Sigmoid colon (tissue), 7 donors: ENCODE results near the gene TUBGCP2. TPM values are rescaled to one million over a fixed set of nuclear protein-coding genes. Genes with fewer than 3 reads are reported as not detected.

Experiments used
- DNase-seq: peaks from one replicate; pipeline ENCODE4 v3.0.0-alpha.2; 2019
- H3K27ac ChIP-seq, 4 donors: fragments of 200-600 bp; sonication (generic); one replicate each; pipeline ENCODE4 v1.5.1; 2016 to 2019; ENCODE audit warnings: mild to moderate bottlenecking in 1 of 4
- H3K27me3 ChIP-seq, 3 donors: fragments of 200-600 bp; sonication (generic); one replicate each; pipeline ENCODE4 v1.5.1; 2019; ENCODE audit warnings: mild to moderate bottlenecking in 1 of 3
- H3K36me3 ChIP-seq, 4 donors: fragments of 200-600 bp; sonication (generic); one replicate each; pipeline ENCODE4 v1.5.1; 2016 to 2019
- H3K4me1 ChIP-seq, 4 donors: fragments of 200-600 bp; sonication (generic); one replicate each; pipeline ENCODE4 v1.5.1; 2017 to 2019
- H3K4me3 ChIP-seq, 4 donors: fragments of 200-600 bp; sonication (generic); one replicate each; pipeline ENCODE4 v1.5.1; 2017 to 2019; ENCODE audit warnings: mild to moderate bottlenecking in 2 of 4, moderate library complexity in 1 of 4
- H3K9me3 ChIP-seq, 4 donors: fragments of 200-600 bp in 3 of 4; sonication (generic) in 3 of 4; one replicate each; pipeline versions ENCODE4 v1.5.1 to v1.6.1; 2013 to 2019
- CTCF ChIP-seq, 4 experiments: fragments of 450-650 bp in 3 of 4; fragments of 200-600 bp in 1 of 4; IDR thresholded peaks; one replicate each; pipeline ENCODE4 v1.5.1; 2016 to 2019; ENCODE audit warnings: antibody characterized with exemption in 4 of 4, mild to moderate bottlenecking in 3 of 4, moderate library complexity in 2 of 4
- EP300 ChIP-seq, 4 donors: sonication (generic); formaldehyde crosslinking; IDR thresholded peaks; one replicate each; pipeline ENCODE4 v1.6.1; 2017; ENCODE audit warnings: antibody characterized with exemption in 4 of 4
- POLR2A ChIP-seq, 2 donors: fragments of 450-650 bp; IDR thresholded peaks; one replicate each; pipeline ENCODE4 v1.6.1; 2016; ENCODE audit warnings: antibody characterized with exemption in 2 of 2, mild to moderate bottlenecking in 2 of 2, moderate library complexity in 2 of 2
- POLR2AphosphoS5 ChIP-seq, 4 donors: sonication (generic); formaldehyde crosslinking; IDR thresholded peaks; one replicate each; pipeline ENCODE4 v1.6.1; 2017; ENCODE audit warnings: antibody characterized with exemption in 4 of 4
- WGBS, 2 donors: extraction: QIAGEN DNeasy Blood & Tissue Kit; methylation state at CpG; one replicate each; pipeline ENCODE4 v1.1.7; 2013; 5-methylcytosine and 5-hydroxymethylcytosine counted together
- intact Hi-C: fragments of 100-400 bp; cut with DNase I; formaldehyde crosslinking; loops from one replicate; pipeline ENCODE4 v1.15.1; 2023
- polyA plus RNA-seq, 3 donors: library from polyadenylated mRNA; stranded (reverse); fragments of 200-250 nt; gene quantifications; one replicate each; pipeline ENCODE4 v1.2.3, GENCODE V29; 2013
- total RNA-seq, 4 donors: library from RNA; depleted of rRNA; stranded (reverse); fragments of >200 nt; gene quantifications; one replicate each; pipeline ENCODE4 v1.1.0, GENCODE V29; 2016
- donor health status: healthy with polysubstance abuse.
- donor health status: Bipolar disorder and iron deficiency.
- donor health status: healthy.

The TUBGCP2 gene
- total and polyA plus RNA-seq, 7 donors = 13.8 to 51.1 (median 27.2) TPM

GRCh38 chr10:133328358-133329343, 20.0 kb upstream of the TUBGCP2 start:
- Histone ChIP-seq H3K4me1 (peaks cover 0 to 31% (median 25%) of the 10 kb centered on the region in 4 donors), H3K4me3 (no peak overlapping the region), H3K9me3 (no peaks in the 10 kb centered on the region), H3K27ac (no peak overlapping the region), H3K27me3 (peaks cover 41 to 91% (median 70%) of the 10 kb centered on the region in 3 donors), H3K36me3 (no peaks in the 10 kb centered on the region)
- intact Hi-C loops = loop anchor here (1.0 to 5.0 kb wide), 2 partner anchors 64 to 192 kb away; partner anchors contain the start of gene MTG1
- TF ChIP-seq POLR2AphosphoS5 (IDR thresholded peaks at IDR 0.05) (no peak), CTCF (IDR thresholded peaks at IDR 0.05) (no peak), EP300 (IDR thresholded peaks at IDR 0.05) (no peak), POLR2A (IDR thresholded peaks at IDR 0.05) (no peak)
- 52 to 79% methylated on average over 15 of the region's 15 CpGs for WGBS, 2 donors
- DNase-seq = no peak

DNA sequence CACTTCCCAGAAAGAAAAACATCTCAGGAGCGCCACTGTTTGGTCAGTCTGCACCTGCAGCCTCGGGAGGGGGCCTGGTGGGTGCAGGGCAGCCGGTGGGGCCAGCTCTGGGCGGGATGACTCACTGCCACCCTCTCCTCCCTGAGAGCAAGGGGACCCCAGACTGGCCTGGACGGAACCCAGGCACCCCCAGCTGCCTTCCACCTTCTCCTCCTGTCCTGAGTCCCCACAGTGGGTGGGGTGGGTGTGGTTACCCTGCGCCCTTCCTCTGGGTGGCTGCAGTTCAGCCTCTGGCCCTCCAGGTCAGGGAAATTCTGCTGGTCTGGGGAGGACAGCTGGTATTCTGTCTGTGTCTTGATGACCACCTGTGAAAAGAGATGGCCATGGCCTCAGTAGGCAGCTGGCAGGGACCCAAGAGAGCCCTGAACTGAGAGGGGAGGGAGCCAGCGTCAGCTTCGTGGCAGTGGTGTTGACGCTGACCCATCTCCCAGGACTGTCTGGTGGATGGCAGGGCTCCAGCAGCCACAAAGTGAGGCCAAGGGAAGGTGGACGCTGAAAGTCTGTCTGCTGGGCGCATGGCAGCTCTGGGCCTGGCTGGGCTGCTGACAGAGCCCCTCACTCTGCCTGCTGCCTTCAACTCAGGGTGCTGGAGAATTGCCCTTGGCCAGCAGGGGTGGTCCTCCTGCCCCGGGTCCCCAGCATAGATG, 19.1 kb upstream of the TUBGCP2 start:
- DNase-seq = no peak

DNA sequence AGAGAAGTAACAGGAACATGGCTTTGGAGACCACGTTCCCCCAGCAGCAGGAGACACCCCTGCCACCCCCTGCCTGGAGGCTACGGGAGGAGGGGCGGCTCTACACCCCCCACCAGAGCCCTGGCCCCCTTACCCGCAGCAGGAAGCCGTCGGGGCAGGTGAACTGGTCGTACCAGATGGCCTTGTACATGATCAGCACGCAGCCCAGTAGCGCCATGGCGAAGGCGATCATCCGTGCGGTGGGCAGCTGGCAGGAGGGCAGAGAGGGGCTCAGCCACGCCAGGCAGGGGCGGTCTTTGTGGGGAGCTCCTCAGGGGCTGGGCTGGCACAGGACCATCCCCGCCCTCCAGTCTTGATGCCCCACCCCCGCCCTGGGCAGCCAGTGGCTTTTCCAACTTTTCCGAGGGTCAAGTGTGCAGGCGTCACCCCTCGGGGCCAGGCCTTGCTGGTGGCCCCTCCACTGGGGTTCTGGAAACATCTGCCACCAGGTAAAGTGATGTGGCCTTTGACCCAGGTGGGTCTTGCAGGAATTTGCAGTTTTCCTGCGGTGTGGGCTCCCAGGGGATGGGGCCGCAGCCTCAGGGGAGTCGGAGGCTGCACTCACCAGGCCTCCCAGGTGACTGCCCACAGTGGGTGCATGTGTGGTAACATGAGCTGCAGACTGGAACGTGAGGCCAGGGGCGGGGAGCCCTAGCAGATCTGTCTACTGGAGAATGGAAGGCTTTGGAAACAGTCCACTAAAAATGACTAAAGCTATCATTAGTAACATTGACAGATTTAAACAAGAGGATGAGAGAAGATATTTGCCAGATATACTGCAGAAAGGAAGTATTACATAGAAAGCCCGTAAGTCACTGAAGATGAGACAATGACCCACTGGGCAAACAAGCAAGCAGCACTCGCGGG, 18.3 kb upstream of the TUBGCP2 start:
- intact Hi-C loops = loop anchor here (5.0 kb wide), 1 partner anchor 65 kb away; the partner anchor contains the start of gene MTG1
- Histone ChIP-seq H3K4me3 (no peak overlapping the region), H3K36me3 (no peaks in the 10 kb centered on the region), H3K27ac (no peak overlapping the region), H3K4me1 (peaks cover 0 to 31% (median 25%) of the 10 kb centered on the region in 4 donors), H3K9me3 (no peaks in the 10 kb centered on the region), H3K27me3 (peaks cover 40 to 85% (median 59%) of the 10 kb centered on the region in 3 donors)
- DNase-seq = no peak
- WGBS, 2 donors = 25 to 40% methylated on average over 28 of the region's 28 CpGs
- TF ChIP-seq EP300 (IDR thresholded peaks at IDR 0.05) = no peak
- TF ChIP-seq CTCF (IDR thresholded peaks at IDR 0.05) = no peak
- no peak for TF ChIP-seq POLR2AphosphoS5 (IDR thresholded peaks at IDR 0.05)
- TF ChIP-seq POLR2A (IDR thresholded peaks at IDR 0.05) = no peak

More for the DNA sequence above, 19.1 kb upstream of the TUBGCP2 start:
- no peaks in the 10 kb centered on the region for H3K9me3 ChIP-seq
- intact Hi-C loops = loop anchor here (5.0 kb wide), 1 partner anchor 64 kb away; the partner anchor contains the start of gene MTG1
- peaks cover 41 to 91% (median 67%) of the 10 kb centered on the region in 3 donors for H3K27me3 ChIP-seq
- WGBS, 2 donors = 27 to 51% methylated on average over 12 of the region's 12 CpGs
- H3K4me3 ChIP-seq = no peak overlapping the region
- H3K27ac ChIP-seq = no peak overlapping the region
- H3K4me1 ChIP-seq = peaks cover 0 to 31% (median 25%) of the 10 kb centered on the region in 4 donors
- no peaks in the 10 kb centered on the region for H3K36me3 ChIP-seq
- TF ChIP-seq EP300 (IDR thresholded peaks at IDR 0.05) (no peak), POLR2A (IDR thresholded peaks at IDR 0.05) (no peak), POLR2AphosphoS5 (IDR thresholded peaks at IDR 0.05) (no peak), CTCF (IDR thresholded peaks at IDR 0.05) (no peak)

DNA sequence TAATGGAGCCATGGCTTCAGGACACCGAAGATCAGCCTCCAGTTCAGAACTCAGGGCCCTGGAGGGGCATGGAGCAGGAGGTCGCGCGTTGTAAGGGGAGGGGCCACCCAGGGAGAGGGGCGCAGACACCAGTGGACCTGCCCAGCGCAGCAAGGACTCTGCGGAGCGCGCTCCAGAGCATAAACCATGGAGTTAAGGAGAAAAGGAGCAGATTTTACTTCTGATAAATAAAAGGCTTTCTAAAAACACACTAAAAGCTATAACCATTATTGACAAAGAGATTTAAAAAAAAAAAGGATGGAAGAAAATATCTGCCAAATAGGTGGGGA, 17.5 kb upstream of the TUBGCP2 start:
- no peaks in the 10 kb centered on the region for H3K36me3 ChIP-seq
- no peaks in the 10 kb centered on the region for H3K9me3 ChIP-seq
- peak overlapping the region in 3 of 4 donors; percentile 35 to 50 (median 48) for H3K4me3 ChIP-seq
- WGBS, 2 donors = 36 to 38% methylated on average over 9 of the region's 9 CpGs
- peaks cover 38 to 78% (median 51%) of the 10 kb centered on the region in 3 donors for H3K27me3 ChIP-seq
- TF ChIP-seq POLR2AphosphoS5 (IDR thresholded peaks at IDR 0.05) = no peak
- H3K4me1 ChIP-seq = peaks cover 0 to 31% (median 25%) of the 10 kb centered on the region in 4 donors
- no peak for DNase-seq
- H3K27ac ChIP-seq = no peak overlapping the region
- intact Hi-C loops = loop anchor here (5.0 kb wide), 1 partner anchor 66 kb away; the partner anchor contains the start of gene MTG1
